ENCODE measurements around the gene SIRT3. TPM values are rescaled to one million over a fixed set of nuclear protein-coding genes. Genes with fewer than 3 reads are reported as not detected.
A peak's percentile ranks its signal among the peaks of the same experiment; 100 is the strongest.

SIRT3 gene
- total RNA-seq, 2 donors from 2014 or later, result 15.1 to 16.9 TPM

GRCh38 chr11:235609-235996 lies 539 bp downstream of the SIRT3 start:
- DNase-seq, result no peak

GRCh38 chr11:235180-235579 lies 962 bp downstream of the SIRT3 start:
- Histone ChIP-seq H3K9me3 (no peaks in the 10 kb centered on the region), H3K4me1 (peaks cover 7% of the 10 kb centered on the region), H3K9ac (ENCODE audit: low read depth in 2 of 2, low read length in 2 of 2) (peak overlapping the region; percentile 83 to 98), H3K4me3 (peak overlapping the region; percentile 96), H3K27me3 (no peaks in the 10 kb centered on the region), H3K27ac (no peak overlapping the region), H3K36me3 (no peaks in the 10 kb centered on the region)
- no peak for DNase-seq
- intact Hi-C loops (cut with DNase I), result loop anchor here (5.0 kb wide), 1 partner anchor 127 kb away; no protein-coding TSS in a partner anchor
- no peak for TF ChIP-seq CTCF (IDR thresholded peaks at IDR 0.05)

More at GRCh38 chr11:235609-235996, 539 bp downstream of the SIRT3 start:
- Histone ChIP-seq H3K36me3 (no peaks in the 10 kb centered on the region), H3K4me3 (peak overlapping the region; percentile 96), H3K4me1 (peaks cover 7% of the 10 kb centered on the region), H3K9me3 (no peaks in the 10 kb centered on the region), H3K27me3 (no peaks in the 10 kb centered on the region), H3K27ac (peak overlapping the region; percentile 81), H3K9ac (ENCODE audit: low read depth in 2 of 2, low read length in 2 of 2) (peak overlapping the region; percentile 83 to 98)
- intact Hi-C loops (cut with DNase I), result loop anchor here (5.0 kb wide), 1 partner anchor 127 kb away; no protein-coding TSS in a partner anchor
- TF ChIP-seq CTCF (IDR thresholded peaks at IDR 0.05), result no peak

- TF ChIP-seq CTCF (IDR thresholded peaks at IDR 0.05), result no peak
- no peaks in the 10 kb centered on the region for H3K36me3 ChIP-seq
- H3K9me3 ChIP-seq, result no peaks in the 10 kb centered on the region
- intact Hi-C loops (cut with DNase I), result no loop called here
- H3K4me1 ChIP-seq, result peaks cover 6% of the 10 kb centered on the region
- no peak overlapping the region for H3K4me3 ChIP-seq
- no peaks in the 10 kb centered on the region for H3K27me3 ChIP-seq
- H3K27ac ChIP-seq, result no peak overlapping the region
- H3K9ac ChIP-seq (ENCODE audit: low read depth in 2 of 2, low read length in 2 of 2), result no peak overlapping the region
- DNase-seq, result no peak
Measured at GRCh38 chr11:232783-233565, 3.2 kb downstream of the SIRT3 start.

- no peaks in the 10 kb centered on the region for H3K36me3 ChIP-seq
- H3K27ac ChIP-seq, result no peak overlapping the region
- no peaks in the 10 kb centered on the region for H3K27me3 ChIP-seq
- DNase-seq, result no peak
- no peak for TF ChIP-seq CTCF (IDR thresholded peaks at IDR 0.05)
- H3K4me1 ChIP-seq, result no peaks in the 10 kb centered on the region
- no peak overlapping the region for H3K9ac ChIP-seq (ENCODE audit: low read depth in 2 of 2, low read length in 2 of 2)
- intact Hi-C loops (cut with DNase I), result no loop called here
- no peak overlapping the region for H3K4me3 ChIP-seq
- no peaks in the 10 kb centered on the region for H3K9me3 ChIP-seq
Measured at GRCh38 chr11:230431-230830, 5.7 kb downstream of the SIRT3 start.

GRCh38 chr11:227824-228379 lies 8.2 kb downstream of the SIRT3 start:
- H3K36me3 ChIP-seq, result no peaks in the 10 kb centered on the region
- intact Hi-C loops (cut with DNase I), result no loop called here
- no peaks in the 10 kb centered on the region for H3K9me3 ChIP-seq
- DNase-seq, result no peak
- no peaks in the 10 kb centered on the region for H3K4me1 ChIP-seq
- no peaks in the 10 kb centered on the region for H3K27me3 ChIP-seq
- no peak overlapping the region for H3K9ac ChIP-seq (ENCODE audit: low read depth in 2 of 2, low read length in 2 of 2)
- no peak overlapping the region for H3K27ac ChIP-seq
- no peak overlapping the region for H3K4me3 ChIP-seq
- TF ChIP-seq CTCF (IDR thresholded peaks at IDR 0.05), result no peak

All from colonic mucosa (tissue), 4 donors.